ENCODE results near the gene PSMD3.

DNA sequence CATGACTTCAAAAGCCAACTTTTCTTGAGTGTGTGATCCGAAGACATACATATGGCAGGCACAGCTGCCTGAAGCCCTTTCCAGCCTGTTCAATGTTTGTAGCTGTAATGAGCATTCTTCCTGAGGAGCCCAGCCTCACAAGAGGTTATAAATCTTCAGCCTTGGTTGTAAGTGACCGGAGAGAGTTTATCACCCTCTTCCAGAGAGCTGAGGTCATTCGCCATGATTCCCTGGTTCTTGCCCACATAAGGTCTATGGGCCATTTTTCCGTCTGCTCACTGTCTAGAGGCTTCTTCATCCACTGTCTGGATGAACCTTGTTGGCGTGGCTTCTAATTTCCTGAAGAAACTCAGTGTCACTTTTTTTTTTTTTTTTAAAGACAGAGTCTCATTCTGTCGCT lies 24.9 kb downstream of the PSMD3 start:
- TF ChIP-seq, protein P1, sequence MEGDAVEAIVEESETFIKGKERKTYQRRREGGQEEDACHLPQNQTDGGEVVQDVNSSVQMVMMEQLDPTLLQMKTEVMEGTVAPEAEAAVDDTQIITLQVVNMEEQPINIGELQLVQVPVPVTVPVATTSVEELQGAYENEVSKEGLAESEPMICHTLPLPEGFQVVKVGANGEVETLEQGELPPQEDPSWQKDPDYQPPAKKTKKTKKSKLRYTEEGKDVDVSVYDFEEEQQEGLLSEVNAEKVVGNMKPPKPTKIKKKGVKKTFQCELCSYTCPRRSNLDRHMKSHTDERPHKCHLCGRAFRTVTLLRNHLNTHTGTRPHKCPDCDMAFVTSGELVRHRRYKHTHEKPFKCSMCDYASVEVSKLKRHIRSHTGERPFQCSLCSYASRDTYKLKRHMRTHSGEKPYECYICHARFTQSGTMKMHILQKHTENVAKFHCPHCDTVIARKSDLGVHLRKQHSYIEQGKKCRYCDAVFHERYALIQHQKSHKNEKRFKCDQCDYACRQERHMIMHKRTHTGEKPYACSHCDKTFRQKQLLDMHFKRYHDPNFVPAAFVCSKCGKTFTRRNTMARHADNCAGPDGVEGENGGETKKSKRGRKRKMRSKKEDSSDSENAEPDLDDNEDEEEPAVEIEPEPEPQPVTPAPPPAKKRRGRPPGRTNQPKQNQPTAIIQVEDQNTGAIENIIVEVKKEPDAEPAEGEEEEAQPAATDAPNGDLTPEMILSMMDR (IDR thresholded peaks at IDR 0.05), result no peak
- no peak for TF ChIP-seq POLR2A (IDR thresholded peaks at IDR 0.05)
